ENCODE measurements around the gene ADARB1.

GRCh38 chr21:45048026-45048698, 26.2 kb upstream of the ADARB1 start:
- TF ChIP-seq CTCF (IDR thresholded peaks at IDR 0.05) (no peak), POLR2A (IDR thresholded peaks at IDR 0.05; ENCODE audit: low read depth) (no peak)
